ENCODE results near the gene ZDHHC4. TPM values are rescaled to one million over a fixed set of nuclear protein-coding genes. Genes with fewer than 3 reads are reported as not detected.

Gene ZDHHC4
- total and polyA plus RNA-seq, 9 of the 15 experiments (the other 6 are each of a cell fraction or from before 2014, with no cell fraction given), result 33.4 to 106 (median 58.3) TPM

DNA sequence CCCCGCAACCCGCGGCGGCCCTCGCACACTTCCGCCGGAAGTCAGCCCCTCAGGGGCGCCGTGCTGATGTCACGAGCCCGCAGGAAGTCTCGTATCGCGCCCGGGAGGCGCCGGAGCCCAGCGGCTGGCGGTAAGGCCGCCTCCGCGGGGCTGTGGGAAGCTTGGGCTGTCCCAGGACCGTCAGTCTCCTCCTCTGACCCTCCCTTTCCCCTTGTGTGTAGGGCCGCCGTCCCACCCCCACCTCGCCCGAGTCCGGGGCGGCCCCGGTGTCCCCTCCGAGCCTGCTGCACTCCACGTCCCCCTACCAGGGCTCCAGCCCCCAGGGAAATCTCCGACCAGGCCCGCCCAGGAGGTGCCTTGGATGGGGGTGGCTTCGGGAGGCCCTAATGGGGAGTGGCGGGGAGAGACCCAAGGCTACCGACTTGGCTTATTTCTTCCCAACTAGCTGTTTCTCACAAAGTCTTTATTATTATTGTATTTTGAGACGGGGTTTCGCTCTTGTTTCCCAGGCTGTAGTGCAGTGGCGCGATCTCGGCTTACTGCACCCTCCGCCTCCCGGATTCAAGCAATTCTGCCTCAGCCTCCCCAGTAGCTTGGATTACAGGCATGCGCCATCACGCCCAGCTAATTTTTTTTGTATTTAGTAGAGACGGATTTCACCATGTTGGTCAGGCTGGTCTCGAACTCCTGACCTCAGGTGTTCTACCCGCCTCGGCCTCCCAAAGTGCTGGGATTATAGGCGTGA lies at the start of gene ZDHHC4 (continued):
- TF ChIP-seq, protein P1, sequence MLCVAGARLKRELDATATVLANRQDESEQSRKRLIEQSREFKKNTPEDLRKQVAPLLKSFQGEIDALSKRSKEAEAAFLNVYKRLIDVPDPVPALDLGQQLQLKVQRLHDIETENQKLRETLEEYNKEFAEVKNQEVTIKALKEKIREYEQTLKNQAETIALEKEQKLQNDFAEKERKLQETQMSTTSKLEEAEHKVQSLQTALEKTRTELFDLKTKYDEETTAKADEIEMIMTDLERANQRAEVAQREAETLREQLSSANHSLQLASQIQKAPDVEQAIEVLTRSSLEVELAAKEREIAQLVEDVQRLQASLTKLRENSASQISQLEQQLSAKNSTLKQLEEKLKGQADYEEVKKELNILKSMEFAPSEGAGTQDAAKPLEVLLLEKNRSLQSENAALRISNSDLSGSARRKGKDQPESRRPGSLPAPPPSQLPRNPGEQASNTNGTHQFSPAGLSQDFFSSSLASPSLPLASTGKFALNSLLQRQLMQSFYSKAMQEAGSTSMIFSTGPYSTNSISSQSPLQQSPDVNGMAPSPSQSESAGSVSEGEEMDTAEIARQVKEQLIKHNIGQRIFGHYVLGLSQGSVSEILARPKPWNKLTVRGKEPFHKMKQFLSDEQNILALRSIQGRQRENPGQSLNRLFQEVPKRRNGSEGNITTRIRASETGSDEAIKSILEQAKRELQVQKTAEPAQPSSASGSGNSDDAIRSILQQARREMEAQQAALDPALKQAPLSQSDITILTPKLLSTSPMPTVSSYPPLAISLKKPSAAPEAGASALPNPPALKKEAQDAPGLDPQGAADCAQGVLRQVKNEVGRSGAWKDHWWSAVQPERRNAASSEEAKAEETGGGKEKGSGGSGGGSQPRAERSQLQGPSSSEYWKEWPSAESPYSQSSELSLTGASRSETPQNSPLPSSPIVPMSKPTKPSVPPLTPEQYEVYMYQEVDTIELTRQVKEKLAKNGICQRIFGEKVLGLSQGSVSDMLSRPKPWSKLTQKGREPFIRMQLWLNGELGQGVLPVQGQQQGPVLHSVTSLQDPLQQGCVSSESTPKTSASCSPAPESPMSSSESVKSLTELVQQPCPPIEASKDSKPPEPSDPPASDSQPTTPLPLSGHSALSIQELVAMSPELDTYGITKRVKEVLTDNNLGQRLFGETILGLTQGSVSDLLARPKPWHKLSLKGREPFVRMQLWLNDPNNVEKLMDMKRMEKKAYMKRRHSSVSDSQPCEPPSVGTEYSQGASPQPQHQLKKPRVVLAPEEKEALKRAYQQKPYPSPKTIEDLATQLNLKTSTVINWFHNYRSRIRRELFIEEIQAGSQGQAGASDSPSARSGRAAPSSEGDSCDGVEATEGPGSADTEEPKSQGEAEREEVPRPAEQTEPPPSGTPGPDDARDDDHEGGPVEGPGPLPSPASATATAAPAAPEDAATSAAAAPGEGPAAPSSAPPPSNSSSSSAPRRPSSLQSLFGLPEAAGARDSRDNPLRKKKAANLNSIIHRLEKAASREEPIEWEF (CRISPR knock-in tag; IDR thresholded peaks at IDR 0.05), result no peak
- TF ChIP-seq NRF1 (conservative IDR thresholded peaks at IDR 0.05 in 1 of 2, IDR thresholded peaks at IDR 0.05 in 1 of 2), result peak in 1 of 2 experiments; percentile 28; a peak in 1 of 4 replicates
- no peak for TF ChIP-seq ZNF23 (CRISPR knock-in tag; IDR thresholded peaks at IDR 0.05)
- TF ChIP-seq ZNF561 (CRISPR knock-in tag; conservative IDR thresholded peaks at IDR 0.05), result no peak
- TF ChIP-seq PHF21A (IDR thresholded peaks at IDR 0.05; ENCODE audit: borderline replicate concordance, low read depth), result peak; percentile 55; the same call in 1 of the 2 replicates
- TF ChIP-seq HDAC6 (IDR thresholded peaks at IDR 0.05; ENCODE audit: low read depth, low read length), result no peak
- no peak for TF ChIP-seq MEIS2 (IDR thresholded peaks at IDR 0.05; ENCODE audit: partially characterized antibody)
- TF ChIP-seq GATAD2B (IDR thresholded peaks at IDR 0.05; ENCODE audit: borderline replicate concordance), result no peak
- no peak for TF ChIP-seq ZNF3 (CRISPR knock-in tag; IDR thresholded peaks at IDR 0.05)
- TF ChIP-seq ZNF707 (CRISPR knock-in tag; conservative IDR thresholded peaks at IDR 0.05), result no peak
- no peak for TF ChIP-seq ZNF780A (CRISPR knock-in tag; IDR thresholded peaks at IDR 0.05)
- no peak for TF ChIP-seq WHSC1 (IDR thresholded peaks at IDR 0.05; ENCODE audit: low read length)
- TF ChIP-seq TARDBP (IDR thresholded peaks at IDR 0.05), result peak; percentile 44; the same call in 1 of the 2 replicates
- TF ChIP-seq, protein P2, sequence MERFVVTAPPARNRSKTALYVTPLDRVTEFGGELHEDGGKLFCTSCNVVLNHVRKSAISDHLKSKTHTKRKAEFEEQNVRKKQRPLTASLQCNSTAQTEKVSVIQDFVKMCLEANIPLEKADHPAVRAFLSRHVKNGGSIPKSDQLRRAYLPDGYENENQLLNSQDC (CRISPR knock-in tag; IDR thresholded peaks at IDR 0.05), result no peak
- TF ChIP-seq POLR2AphosphoS2 (IDR thresholded peaks at IDR 0.05; ENCODE audit: low read length), result peak; percentile 43; the same call in 1 of the 2 replicates
- no peak for TF ChIP-seq SRSF3 (IDR thresholded peaks at IDR 0.05; ENCODE audit: insufficient read depth, low read length)
- TF ChIP-seq, protein P3, sequence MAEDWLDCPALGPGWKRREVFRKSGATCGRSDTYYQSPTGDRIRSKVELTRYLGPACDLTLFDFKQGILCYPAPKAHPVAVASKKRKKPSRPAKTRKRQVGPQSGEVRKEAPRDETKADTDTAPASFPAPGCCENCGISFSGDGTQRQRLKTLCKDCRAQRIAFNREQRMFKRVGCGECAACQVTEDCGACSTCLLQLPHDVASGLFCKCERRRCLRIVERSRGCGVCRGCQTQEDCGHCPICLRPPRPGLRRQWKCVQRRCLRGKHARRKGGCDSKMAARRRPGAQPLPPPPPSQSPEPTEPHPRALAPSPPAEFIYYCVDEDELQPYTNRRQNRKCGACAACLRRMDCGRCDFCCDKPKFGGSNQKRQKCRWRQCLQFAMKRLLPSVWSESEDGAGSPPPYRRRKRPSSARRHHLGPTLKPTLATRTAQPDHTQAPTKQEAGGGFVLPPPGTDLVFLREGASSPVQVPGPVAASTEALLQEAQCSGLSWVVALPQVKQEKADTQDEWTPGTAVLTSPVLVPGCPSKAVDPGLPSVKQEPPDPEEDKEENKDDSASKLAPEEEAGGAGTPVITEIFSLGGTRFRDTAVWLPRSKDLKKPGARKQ (CRISPR knock-in tag; IDR thresholded peaks at IDR 0.05), result no peak
- TF ChIP-seq KDM5B (IDR thresholded peaks at IDR 0.05; ENCODE audit: insufficient replicate concordance, low read depth, low read length), result peak; percentile 98
- peak; percentile 95 for TF ChIP-seq CREM (IDR thresholded peaks at IDR 0.05; ENCODE audit: low read depth)
- TF ChIP-seq POLR2G (IDR thresholded peaks at IDR 0.05; ENCODE audit: low read depth, low read length), result peak; percentile 96
- TF ChIP-seq RBM25 (IDR thresholded peaks at IDR 0.05; ENCODE audit: low read depth, low read length, severe bottlenecking), result no peak
- peak; percentile 60; the same call in 1 of the 2 replicates for TF ChIP-seq HDAC2 (IDR thresholded peaks at IDR 0.05)
- TF ChIP-seq RCOR1 (IDR thresholded peaks at IDR 0.05; ENCODE audit: borderline replicate concordance in 1 of 2, low read depth in 2 of 2, low read length in 2 of 2), result peak in 1 of 2 experiments; percentile 45; a peak in 1 of 4 replicates
